NT2/D1 (cell line): Measurements from ENCODE around the gene TAGLN.

Experiments
- DNase-seq: peaks from one replicate; pipeline ENCODE4 v3.0.0-alpha.2; 2011; ENCODE audit warnings: low read depth, low spot score
- H3K27me3 ChIP-seq: 2 replicates; pipeline ENCODE4 v1.6.0; 2011; ENCODE audit warnings: mild to moderate bottlenecking; ENCODE audit not compliant: insufficient read length, insufficient read depth
- H3K36me3 ChIP-seq: 2 replicates; pipeline ENCODE4 v1.6.1; 2011; ENCODE audit warnings: mild to moderate bottlenecking, low read length, mixed read lengths; ENCODE audit not compliant: insufficient read depth, insufficient read length
- H3K4me1 ChIP-seq: 2 replicates; pipeline ENCODE4 v1.5.1; 2011; ENCODE audit not compliant: insufficient read depth, insufficient read length
- H3K4me3 ChIP-seq: 2 replicates; pipeline ENCODE4 v1.5.1; 2011; ENCODE audit warnings: low read depth; ENCODE audit not compliant: insufficient read length
- H3K9ac ChIP-seq: 2 replicates; pipeline ENCODE4 v1.6.0; 2011; ENCODE audit warnings: low read depth; ENCODE audit not compliant: insufficient read length
- H3K9me3 ChIP-seq: 2 replicates; pipeline ENCODE4 v1.5.1; 2011; ENCODE audit warnings: mild to moderate bottlenecking, low read length; ENCODE audit not compliant: insufficient read depth
- SUZ12 ChIP-seq: IDR thresholded peaks from 2 replicates; pipeline ENCODE4 v1.6.1; 2011; ENCODE audit not compliant: insufficient read length, insufficient read depth; ENCODE audit errors: extremely low read depth
- YY1 ChIP-seq: IDR thresholded peaks from 2 replicates; pipeline ENCODE4 v1.6.1; 2011; ENCODE audit not compliant: insufficient read length, insufficient read depth
- ZNF274 ChIP-seq: IDR thresholded peaks from 2 replicates; pipeline ENCODE4 v1.6.1; 2011; ENCODE audit warnings: mild to moderate bottlenecking, low read depth, low read length

Gene TAGLN

DNA sequence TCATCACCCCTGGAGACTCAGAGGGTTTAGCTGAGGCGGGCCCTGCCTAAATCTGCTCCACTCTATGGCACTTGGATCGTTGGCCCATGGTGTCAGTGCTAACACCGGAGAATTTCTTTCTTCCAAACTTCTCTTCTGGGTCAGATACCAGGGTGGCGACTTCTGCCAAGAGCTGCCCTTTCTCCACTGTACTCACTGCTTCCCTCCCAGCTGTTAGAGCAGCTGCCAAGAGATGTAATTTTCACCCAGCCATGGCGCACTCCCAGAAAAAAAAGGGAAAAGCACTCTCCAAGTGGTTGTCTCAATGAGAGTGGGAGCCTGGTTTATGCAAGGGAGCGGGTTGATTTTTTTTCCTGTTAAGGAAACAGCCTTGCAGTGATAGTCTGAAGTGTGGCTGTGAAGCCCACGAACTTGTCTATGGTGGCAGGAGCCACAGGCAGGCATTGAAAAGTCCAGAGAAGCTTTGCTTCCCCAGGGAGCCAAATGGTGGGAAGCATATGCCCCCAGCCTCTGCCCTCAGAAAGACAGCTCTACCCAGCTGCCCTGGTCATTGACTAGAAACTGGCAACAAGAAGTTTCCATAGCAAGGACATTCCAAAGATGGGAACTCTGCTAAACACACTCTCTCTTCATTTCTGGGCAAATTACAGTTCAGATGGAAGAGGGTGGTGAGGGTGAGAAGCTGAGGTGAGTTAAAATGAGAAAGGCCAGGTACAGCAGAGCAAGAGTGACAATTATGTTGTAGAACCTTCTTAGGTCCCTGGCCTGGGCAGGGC, 22.0 kb downstream of the TAGLN start:
- no peak for DNase-seq
- Histone ChIP-seq H3K27me3 (no peaks in the 10 kb centered on the region), H3K4me3 (no peak overlapping the region), H3K9me3 (no peaks in the 10 kb centered on the region), H3K9ac (no peak overlapping the region), H3K4me1 (peaks cover 5% of the 10 kb centered on the region), H3K36me3 (peaks cover 86% of the 10 kb centered on the region)
- TF ChIP-seq YY1 (no peak), SUZ12 (no peak), ZNF274 (no peak)

DNA sequence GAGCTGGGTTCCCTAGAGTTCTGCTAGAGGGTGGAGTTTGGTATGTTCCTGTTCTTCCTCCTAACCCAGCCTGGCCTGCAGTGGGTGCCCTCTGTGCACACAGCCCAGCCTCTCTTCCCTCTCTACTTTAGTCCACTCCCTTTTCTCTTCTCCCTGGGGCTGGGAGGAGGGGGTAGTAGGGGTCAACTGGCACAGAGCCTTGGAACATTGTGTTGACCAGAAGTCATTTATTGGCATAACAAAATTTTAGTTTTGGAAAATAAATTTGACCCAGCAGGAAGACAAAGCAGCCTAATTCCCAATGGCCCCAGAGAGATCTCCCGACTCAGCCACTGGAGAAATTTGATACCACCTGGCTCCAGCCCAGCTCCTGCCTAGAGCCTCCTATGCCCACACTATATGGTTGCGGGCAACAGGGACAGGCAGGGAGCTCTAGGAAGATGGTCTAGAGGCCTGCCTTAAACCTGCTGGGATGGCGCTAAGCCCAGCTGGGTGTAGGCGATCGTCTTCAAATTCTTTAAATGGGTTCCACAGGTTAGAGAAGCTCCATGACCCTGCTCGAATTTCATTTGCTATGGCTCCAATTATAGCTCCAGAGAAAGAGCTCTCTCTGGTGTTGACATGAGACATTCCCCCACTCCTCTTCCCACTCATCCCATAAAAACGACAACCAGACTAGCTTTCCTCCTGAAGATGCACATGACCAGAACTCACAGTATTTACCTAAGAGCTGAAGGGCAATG, 22.8 kb downstream of the TAGLN start:
- TF ChIP-seq ZNF274: no peak
- TF ChIP-seq SUZ12: no peak
- no peak for TF ChIP-seq YY1
- Histone ChIP-seq H3K27me3 (no peaks in the 10 kb centered on the region), H3K4me3 (no peak overlapping the region), H3K36me3 (peaks cover 90% of the 10 kb centered on the region), H3K4me1 (peaks cover 5% of the 10 kb centered on the region), H3K9me3 (no peaks in the 10 kb centered on the region), H3K9ac (no peak overlapping the region)
- no peak for DNase-seq

DNA sequence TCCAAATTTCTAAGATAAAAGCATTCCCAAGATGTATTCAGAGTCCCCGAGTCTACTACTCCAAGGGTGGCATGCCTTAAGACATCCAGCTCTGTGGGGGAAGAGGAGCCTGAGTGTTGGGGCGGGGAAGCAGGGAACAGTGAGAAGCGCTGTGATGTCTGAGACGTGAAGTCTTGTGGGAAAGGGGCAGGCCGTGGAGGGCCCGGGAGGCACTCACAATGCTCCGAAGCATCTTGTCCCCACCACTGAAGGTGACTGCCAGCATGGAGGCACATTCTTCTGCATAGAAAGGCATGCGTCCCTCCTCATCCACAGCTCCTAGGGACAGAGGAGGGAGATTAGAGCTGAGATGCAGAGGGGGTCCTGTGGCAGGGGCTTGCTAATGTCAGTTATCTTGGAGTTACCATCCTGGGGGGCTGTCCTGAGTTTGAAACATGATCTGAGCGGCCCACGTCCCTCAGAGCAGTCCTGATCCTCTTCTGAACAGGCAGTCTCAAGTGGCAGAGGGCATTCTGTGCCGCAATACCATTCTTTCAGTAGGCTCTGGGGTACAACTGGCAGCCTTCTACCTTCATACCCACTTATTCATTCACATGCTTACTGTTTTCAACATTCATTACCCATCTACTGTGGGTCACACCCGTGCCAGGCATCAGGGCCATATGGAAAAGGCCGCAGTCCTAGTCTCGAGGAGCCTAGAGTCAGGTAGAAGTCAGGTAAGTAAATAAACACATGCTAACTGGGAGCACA, 24.0 kb downstream of the TAGLN start:
- no peaks in the 10 kb centered on the region for H3K9me3 ChIP-seq
- no peaks in the 10 kb centered on the region for H3K27me3 ChIP-seq
- peaks cover 7% of the 10 kb centered on the region for H3K4me1 ChIP-seq
- H3K4me3 ChIP-seq: no peak overlapping the region
- DNase-seq: no peak
- H3K9ac ChIP-seq: no peak overlapping the region
- H3K36me3 ChIP-seq: peaks cover 90% of the 10 kb centered on the region
- TF ChIP-seq YY1 (no peak), ZNF274 (no peak), SUZ12 (no peak)

GRCh38 chr11:117223741-117224689, 24.8 kb downstream of the TAGLN start:
- Histone ChIP-seq H3K4me1 (peaks cover 7% of the 10 kb centered on the region), H3K36me3 (peaks cover 88% of the 10 kb centered on the region), H3K9me3 (no peaks in the 10 kb centered on the region), H3K27me3 (no peaks in the 10 kb centered on the region), H3K9ac (no peak overlapping the region), H3K4me3 (no peak overlapping the region)
- TF ChIP-seq SUZ12: no peak
- no peak for TF ChIP-seq YY1
- no peak for TF ChIP-seq ZNF274
- DNase-seq: no peak

DNA sequence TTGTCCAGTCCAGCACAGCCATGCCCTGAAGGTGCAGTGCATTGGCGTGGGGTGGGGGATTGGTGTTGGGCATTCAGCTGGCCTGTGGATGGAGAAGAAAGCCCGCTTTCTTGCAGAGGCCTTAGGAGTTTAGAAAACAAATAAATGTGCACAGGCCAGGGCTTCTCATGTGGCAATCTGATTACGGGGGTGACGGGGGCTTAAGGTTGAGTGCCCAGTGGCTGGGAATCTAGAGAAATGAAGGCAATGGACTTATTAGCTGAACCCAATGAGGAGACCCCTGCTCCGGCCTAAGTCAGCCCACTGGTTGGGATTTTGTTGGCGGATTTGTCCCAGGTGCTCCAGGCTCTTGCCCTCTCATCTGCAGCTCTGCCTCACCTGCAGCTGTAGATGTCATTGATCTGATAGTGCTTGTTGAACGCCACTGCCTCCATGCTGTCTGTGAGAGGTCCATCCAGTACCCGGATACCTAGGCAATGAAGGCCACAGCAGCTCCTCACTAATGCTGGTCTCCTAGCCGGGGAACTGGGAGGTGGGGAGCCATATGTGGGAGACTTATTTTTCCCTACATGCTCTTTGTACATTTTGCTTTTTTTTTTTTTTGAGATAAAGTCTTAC, 26.5 kb downstream of the TAGLN start:
- Histone ChIP-seq H3K9me3 (no peaks in the 10 kb centered on the region), H3K4me1 (peaks cover 10% of the 10 kb centered on the region), H3K9ac (no peak overlapping the region)

DNA sequence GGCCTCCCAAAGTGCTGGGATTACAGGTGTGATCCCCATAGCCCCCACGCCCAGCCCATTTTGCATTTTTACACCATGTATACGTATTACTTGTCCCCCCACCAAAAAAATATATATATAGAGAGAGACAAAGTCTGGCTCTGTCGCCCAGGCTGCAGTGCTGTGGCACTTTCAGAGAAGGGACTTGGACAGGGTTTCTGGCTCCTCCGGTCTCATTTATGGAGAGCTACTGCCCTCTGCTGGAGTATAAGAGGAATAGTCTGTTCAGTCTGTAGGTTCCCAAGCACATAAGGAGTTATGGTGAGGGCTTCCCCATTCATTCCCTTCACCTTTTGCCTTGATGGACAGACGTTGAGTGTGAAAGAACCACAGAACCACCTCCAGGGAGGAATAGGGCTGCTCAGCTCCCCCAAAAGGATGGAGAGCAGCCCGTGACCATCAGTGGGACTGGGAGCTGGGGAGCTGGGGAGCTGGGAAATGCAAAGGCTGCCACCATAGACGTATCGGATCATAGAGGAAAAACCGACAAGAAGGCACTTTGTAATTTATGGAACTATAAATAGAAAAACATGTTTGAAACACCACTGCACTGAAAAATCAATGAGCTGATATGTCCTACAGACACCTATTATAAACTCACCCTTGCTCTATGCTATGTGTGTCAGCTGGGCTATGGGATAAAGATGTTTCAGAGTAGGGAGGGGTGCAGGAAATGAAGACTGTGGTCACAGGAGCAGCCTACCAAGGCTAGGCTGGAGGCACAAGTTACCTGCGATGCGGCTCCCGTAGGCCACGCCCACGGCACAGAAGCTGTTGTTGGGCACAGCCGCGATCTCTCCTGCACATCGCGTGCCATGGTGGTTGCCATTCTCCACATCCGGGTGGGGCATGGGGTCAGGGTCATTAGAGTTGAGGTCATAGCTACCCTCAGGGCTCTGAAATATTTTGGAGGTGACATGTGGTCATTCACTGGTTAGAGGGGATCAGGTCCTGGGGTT, 27.5 kb downstream of the TAGLN start:
- Histone ChIP-seq H3K9ac (no peak overlapping the region), H3K4me3 (no peak overlapping the region), H3K36me3 (peaks cover 76% of the 10 kb centered on the region), H3K27me3 (no peaks in the 10 kb centered on the region), H3K9me3 (no peaks in the 10 kb centered on the region), H3K4me1 (peaks cover 9% of the 10 kb centered on the region)
- peak; percentile 64 for DNase-seq
- TF ChIP-seq ZNF274 (no peak), SUZ12 (no peak), YY1 (no peak)

More for the DNA sequence above, 26.5 kb downstream of the TAGLN start:
- H3K36me3 ChIP-seq: peaks cover 86% of the 10 kb centered on the region
- TF ChIP-seq YY1: no peak
- no peak for TF ChIP-seq SUZ12
- no peak for TF ChIP-seq ZNF274
- no peaks in the 10 kb centered on the region for H3K27me3 ChIP-seq
- H3K4me3 ChIP-seq: no peak overlapping the region
- DNase-seq: no peak
